OCI-LY7 (cell line): ENCODE results near the gene GALNT1.

Experiments
- CTCF ChIP-seq: fragments of 200-600 bp; sonication (generic); conservative IDR thresholded peaks from 2 replicates; pipeline ENCODE4 v1.5.1; 2014; ENCODE audit warnings: mild to moderate bottlenecking, antibody characterized with exemption, low read length, moderate library complexity, mixed read lengths
- EZH2phosphoT487 ChIP-seq: fragments of 200-600 bp; sonication (generic); IDR thresholded peaks from 2 replicates; pipeline ENCODE4 v1.6.1; 2018; ENCODE audit warnings: low read depth, borderline replicate concordance, mild to moderate bottlenecking, mixed run types, antibody characterized with exemption, low read length, moderate library complexity, mixed read lengths

GRCh38 chr18:35617865-35618264 is 36.3 kb downstream of the GALNT1 start:
- no peak for TF ChIP-seq EZH2phosphoT487
- no peak for TF ChIP-seq CTCF
